Activated CD4-positive, alpha-beta T cell treated with anti-CD3 and anti-CD28 coated beads, Interleukin-2, Interleukin-4, amounts not matched to agents 100 ng/mL and 50 ng/mL, durations not matched to agents 16 hours and 8 hours (primary cell): ENCODE data around the gene PTPRT.
"Not testable (repeated sequence)": the region's sequence is repeated elsewhere in the genome, so short reads cannot be mapped to it uniquely, and the experiment has no call there.

ENCODE experiments used
- DNase-seq: peaks from one replicate; pipeline ENCODE4 v3.0.0-alpha.2; 2020; ENCODE audit warnings: low spot score

The PTPRT gene

DNA sequence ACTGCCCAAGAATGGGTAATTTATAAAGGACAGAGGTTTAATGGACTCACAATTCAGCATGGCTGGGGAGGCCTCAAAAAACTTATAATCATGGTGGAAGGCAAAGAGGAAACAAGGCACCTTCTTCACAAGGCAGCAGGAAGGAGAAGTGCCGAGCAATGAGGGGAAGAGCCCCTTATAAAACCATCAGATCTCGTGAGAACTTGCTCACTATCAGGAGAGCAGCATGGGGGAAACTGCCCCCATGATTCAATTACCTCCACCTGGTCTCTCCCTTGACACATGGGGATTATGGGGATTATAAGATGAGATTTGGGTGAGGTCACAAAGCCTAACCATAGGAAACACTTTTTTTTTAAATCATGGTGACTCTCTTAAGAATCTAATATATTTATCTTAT lies 278.9 kb downstream of the PTPRT start:
- not testable (repeated sequence) for DNase-seq

- DNase-seq = no peak
These were observed 282.0 kb downstream of the PTPRT start for GRCh38 chr20:42907730-42908129.

GRCh38 chr20:42906120-42906519 lies 283.6 kb downstream of the PTPRT start:
- no peak for DNase-seq

- no peak for DNase-seq
These were observed 287.2 kb downstream of the PTPRT start for GRCh38 chr20:42902509-42902908.

GRCh38 chr20:42901689-42902440 lies 287.8 kb downstream of the PTPRT start:
- no peak for DNase-seq

- not testable (repeated sequence) for DNase-seq
These were observed 288.9 kb downstream of the PTPRT start for GRCh38 chr20:42900764-42901163.

DNA sequence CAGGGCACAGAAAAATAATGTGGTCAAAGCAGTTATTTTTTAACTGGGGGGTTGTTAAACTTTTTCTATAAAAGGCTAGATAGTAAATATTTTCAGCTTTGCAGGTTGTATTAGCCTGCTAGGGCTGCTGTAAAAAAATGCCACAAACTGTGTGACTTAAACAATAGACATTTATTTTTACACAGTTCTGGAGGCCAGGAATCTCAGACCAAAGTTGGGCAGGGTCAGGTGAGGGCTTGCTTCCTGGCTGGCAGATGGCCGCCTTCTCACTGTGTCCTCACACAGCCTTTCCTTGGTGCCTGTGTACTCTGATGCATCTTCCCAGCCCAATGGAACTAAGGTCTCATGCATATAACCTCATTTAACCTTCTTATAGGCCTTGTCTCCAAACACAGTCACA lies 294.7 kb downstream of the PTPRT start:
- DNase-seq = no peak

GRCh38 chr20:42894483-42894882 lies 295.2 kb downstream of the PTPRT start:
- no peak for DNase-seq

GRCh38 chr20:42889517-42889916 lies 300.2 kb downstream of the PTPRT start:
- DNase-seq = no peak

GRCh38 chr20:42887281-42887680 lies 302.4 kb downstream of the PTPRT start:
- no peak for DNase-seq

- DNase-seq = no peak
These were observed 302.9 kb downstream of the PTPRT start for GRCh38 chr20:42886801-42887200.

GRCh38 chr20:42886046-42886445 lies 303.7 kb downstream of the PTPRT start:
- no peak for DNase-seq

- DNase-seq = no peak
These were observed 314.1 kb downstream of the PTPRT start for GRCh38 chr20:42875581-42875980.

DNA sequence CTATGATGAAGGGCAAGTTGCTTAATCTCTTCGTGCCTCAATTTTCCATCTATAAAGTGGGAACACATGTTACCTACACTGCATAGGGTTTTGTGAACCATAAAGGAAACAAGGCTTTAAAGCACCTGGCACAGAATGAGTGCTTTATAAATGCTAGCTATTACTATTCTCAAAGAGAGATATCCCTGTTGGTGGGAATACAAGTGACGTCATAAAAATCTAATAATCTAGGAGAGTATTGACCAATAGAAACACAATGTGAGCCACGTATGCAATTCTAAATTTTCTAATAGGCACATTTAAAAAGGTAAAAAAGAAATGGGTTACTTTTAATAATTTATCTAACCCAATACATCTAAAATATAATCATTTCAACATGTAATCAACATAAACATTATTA lies 316.4 kb downstream of the PTPRT start:
- DNase-seq = no peak

DNA sequence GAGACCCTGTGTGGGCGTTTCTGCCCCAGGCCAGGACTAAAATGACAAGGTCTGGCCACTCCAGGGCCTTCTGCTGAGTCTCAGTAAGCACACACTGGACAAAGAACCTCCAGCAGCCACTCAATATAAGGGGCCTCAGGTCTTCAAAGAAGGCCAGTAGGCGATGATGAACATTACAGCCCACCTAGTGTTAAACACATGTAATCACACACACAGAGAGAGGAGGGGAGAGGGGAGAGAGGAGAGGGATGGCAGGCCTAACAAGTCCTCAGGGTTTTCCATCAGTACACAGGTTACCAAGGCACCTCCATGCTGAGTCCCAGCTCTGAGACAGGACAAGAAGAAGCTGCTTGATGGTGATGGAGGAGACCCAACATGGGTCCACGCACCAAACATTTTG lies 325.6 kb downstream of the PTPRT start:
- no peak for DNase-seq

DNA sequence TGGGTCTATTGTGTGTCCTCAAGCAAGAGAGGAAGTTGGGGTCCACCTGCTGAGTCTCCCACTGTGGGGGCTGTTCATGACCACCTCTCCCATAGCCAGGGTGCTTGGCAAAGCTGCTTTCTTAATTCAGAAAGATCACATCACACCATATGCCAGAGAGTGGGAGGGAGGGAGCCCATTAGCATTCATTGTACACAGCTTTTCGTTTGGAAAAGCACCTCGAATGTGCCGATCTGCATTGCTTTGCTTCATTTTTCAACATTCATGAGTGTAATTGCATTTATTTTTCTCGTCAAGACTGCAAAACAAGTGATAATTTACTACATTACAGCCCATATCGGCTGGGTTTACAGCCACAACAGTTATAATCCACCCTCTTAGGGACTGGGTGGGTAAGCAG lies 327.3 kb downstream of the PTPRT start:
- DNase-seq = no peak

GRCh38 chr20:42857446-42857845 lies 332.3 kb downstream of the PTPRT start:
- no peak for DNase-seq

GRCh38 chr20:42855896-42856295 lies 333.8 kb downstream of the PTPRT start:
- DNase-seq = no peak

DNA sequence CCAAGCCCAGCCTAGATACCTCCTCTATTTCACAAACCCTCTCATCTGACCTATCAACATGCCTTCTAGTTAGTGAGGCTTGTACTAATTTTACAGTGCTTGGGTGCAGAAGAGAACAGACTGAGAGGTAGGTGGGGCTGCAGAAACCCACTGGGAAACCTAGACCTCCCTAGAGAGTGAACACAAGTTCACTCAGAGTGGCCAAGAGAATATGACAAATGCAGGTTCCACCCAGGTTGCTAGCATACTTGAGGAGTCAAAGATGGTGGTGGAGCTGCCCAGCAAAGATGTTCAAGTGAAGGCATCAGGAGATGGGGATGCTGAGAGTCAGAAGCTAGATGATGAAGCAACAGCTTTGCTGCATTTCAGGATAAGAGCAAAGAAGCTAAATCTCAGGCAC lies 337.0 kb downstream of the PTPRT start:
- no peak for DNase-seq

DNA sequence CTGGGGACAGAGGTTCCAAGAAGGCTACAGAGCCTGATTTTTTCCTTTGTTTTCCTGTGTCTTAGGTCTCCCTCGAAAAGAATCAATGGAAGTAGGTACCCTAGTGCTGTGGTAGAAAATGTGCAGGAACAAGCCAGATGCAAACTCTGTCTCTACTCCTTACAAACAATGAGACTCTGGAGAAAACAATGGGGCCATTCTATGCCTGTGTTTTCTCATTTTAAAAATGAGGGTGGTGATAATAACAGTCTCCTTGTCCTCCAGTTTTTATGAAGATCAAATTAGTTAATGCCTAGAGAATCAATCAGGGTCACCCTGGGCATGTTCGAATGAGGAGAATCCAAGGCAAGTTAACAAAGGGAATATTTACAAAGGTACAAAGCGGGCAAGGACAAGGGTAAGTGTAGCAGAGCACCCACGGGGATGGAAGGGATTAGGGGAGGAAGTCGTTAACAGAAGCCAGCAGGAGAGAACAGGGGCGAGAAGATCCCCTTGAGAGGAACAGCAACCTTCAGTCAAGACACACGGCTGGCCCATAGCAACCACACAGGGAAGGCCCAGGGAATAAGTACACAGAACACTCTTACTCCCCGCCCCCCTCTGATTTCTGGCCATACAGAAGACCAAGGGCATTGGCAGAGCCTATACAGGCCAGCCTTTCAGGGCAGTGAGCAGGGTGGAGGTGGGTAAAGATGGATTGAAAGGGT lies 342.8 kb downstream of the PTPRT start:
- no peak for DNase-seq

DNA sequence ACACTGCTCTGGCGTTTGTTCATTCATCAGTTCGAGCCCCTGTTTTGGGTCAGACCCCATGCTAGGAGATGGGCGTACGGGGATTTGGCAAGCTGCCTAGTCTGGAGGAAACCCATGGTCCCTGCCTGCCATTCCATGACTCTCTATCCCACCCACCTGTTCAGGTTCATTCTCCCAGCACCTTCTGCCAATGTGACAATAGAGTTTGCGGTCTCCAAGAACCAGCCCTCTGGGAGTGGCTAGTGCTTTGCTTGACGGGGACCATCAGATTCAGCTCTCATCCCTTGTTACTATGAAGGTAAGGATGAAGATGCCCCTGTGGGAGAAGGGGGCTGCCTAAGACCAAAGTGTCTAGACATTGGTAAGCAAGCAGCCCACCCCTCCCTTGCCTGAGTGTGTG lies 345.0 kb downstream of the PTPRT start:
- no peak for DNase-seq

GRCh38 chr20:42837456-42837855 lies 352.2 kb downstream of the PTPRT start:
- no peak for DNase-seq

DNA sequence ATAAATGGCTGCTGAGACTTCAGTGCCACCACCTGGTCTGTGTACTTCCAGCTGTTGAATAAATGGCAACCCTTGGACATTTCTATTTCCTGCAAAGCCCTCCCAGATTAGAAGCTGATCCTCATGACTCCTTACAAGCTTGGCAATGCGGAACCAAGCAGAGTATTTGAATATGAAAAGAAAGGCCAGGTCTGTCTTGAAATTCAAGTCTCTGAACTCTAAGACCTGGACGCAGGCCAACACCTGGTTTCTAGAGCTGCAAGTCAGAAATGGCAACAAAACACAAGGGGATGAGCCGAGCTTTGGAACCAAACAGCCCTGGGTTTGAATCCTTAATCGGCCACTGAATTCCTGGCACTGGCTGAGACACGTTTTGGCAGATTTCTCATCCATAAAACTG lies 353.4 kb downstream of the PTPRT start:
- no peak for DNase-seq

DNA sequence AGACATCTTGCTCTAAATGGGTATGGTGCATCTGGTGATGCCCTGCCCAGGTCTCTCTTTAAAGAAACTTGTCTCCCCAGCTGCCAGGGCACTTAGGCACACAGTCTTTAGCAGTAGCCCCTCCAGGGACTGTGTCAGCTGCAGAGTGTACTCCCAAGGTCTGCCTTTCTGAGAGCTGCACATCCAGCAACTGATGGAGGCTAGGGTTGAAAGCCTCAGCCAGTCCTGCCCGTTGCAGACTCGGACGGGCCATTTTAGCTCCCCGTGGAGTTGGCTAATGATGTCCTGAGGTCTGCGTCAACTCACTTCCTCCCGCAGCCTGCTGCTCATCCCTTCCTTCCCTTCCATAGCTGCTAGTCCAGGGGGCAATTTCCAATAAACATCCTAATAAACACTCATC lies 381.8 kb downstream of the PTPRT start:
- DNase-seq = no peak
